GM18517 (cell line): ENCODE data around the gene TMPRSS11D.

ENCODE experiments used
- ATAC-seq: cut with Tn5 transposase; IDR thresholded peaks from one replicate; pipeline ENCODE4 v1.9.1; 2021; ENCODE audit warnings: mild to moderate bottlenecking, moderate library complexity; ENCODE audit not compliant: unreplicated experiment

The TMPRSS11D gene

GRCh38 chr4:67886281-67886680 is 2.5 kb upstream of the TMPRSS11D start:
- no peak for ATAC-seq

- ATAC-seq = no peak
These were observed 2.0 kb upstream of the TMPRSS11D start for GRCh38 chr4:67885762-67886161.

- ATAC-seq = no peak
These were observed 899 bp upstream of the TMPRSS11D start for GRCh38 chr4:67884701-67885100.

- ATAC-seq = no peak
These were observed 344 bp downstream of the TMPRSS11D start for GRCh38 chr4:67883458-67883857.

GRCh38 chr4:67880866-67881610 is 2.8 kb downstream of the TMPRSS11D start:
- no peak for ATAC-seq

GRCh38 chr4:67879486-67879885 is 4.3 kb downstream of the TMPRSS11D start:
- ATAC-seq = no peak

GRCh38 chr4:67877086-67877485 is 6.7 kb downstream of the TMPRSS11D start:
- no peak for ATAC-seq

- no peak for ATAC-seq
These were observed 8.8 kb downstream of the TMPRSS11D start for GRCh38 chr4:67874986-67875385.

- ATAC-seq = no peak
These were observed 10.7 kb downstream of the TMPRSS11D start for GRCh38 chr4:67873116-67873515.

- peak; percentile 83 for ATAC-seq
These were observed 11.9 kb downstream of the TMPRSS11D start for GRCh38 chr4:67871867-67872266.

GRCh38 chr4:67869580-67870190 is 14.1 kb downstream of the TMPRSS11D start:
- no peak for ATAC-seq

- no peak for ATAC-seq
These were observed 22.3 kb downstream of the TMPRSS11D start for GRCh38 chr4:67861513-67861912.

- no peak for ATAC-seq
These were observed 30.5 kb downstream of the TMPRSS11D start for GRCh38 chr4:67853336-67853735.

- ATAC-seq = no peak
These were observed 62.9 kb downstream of the TMPRSS11D start for GRCh38 chr4:67820903-67821302.

GRCh38 chr4:67810011-67810410 is 73.8 kb downstream of the TMPRSS11D start:
- ATAC-seq = no peak

- ATAC-seq = no peak
These were observed 74.3 kb downstream of the TMPRSS11D start for GRCh38 chr4:67809502-67809901.

GRCh38 chr4:67796810-67797209 is 87.0 kb downstream of the TMPRSS11D start:
- no peak for ATAC-seq

GRCh38 chr4:67790721-67791120 is 93.1 kb downstream of the TMPRSS11D start:
- ATAC-seq = no peak

- ATAC-seq = no peak
These were observed 96.5 kb downstream of the TMPRSS11D start for GRCh38 chr4:67787311-67787710.

- no peak for ATAC-seq
These were observed 98.3 kb downstream of the TMPRSS11D start for GRCh38 chr4:67785528-67785927.

- ATAC-seq = no peak
These were observed 104.2 kb downstream of the TMPRSS11D start for GRCh38 chr4:67779631-67780030.

GRCh38 chr4:67776746-67777145 is 107.1 kb downstream of the TMPRSS11D start:
- no peak for ATAC-seq
